ENCODE data around the gene BRD8.

GRCh38 chr5:138149530-138149929 lies 28.9 kb downstream of the BRD8 start:
- no peak for TF ChIP-seq POLR2AphosphoS5 (IDR thresholded peaks at IDR 0.05; ENCODE audit: low read depth, low read length)
- no peak for TF ChIP-seq CTCF (IDR thresholded peaks at IDR 0.05)
- no peak for TF ChIP-seq REST (IDR thresholded peaks at IDR 0.05; ENCODE audit: insufficient read depth in 1 of 2, low read depth in 2 of 2, low read length in 1 of 2)
- no peak for TF ChIP-seq TCF7L2 (IDR thresholded peaks at IDR 0.05; ENCODE audit: low read depth, low read length)
- TF ChIP-seq SIN3A (IDR thresholded peaks at IDR 0.05; ENCODE audit: borderline replicate concordance, insufficient read depth, low read depth, low read length), result no peak

Data from Panc1 (cell line).